Lung microvascular endothelial cell (primary cell): ENCODE data around the gene TMEM205. TPM values are rescaled to one million over a fixed set of nuclear protein-coding genes. Genes with fewer than 3 reads are reported as not detected.
"Not testable (repeated sequence)": the region's sequence is repeated elsewhere in the genome, so short reads cannot be mapped to it uniquely, and the experiment has no call there.

Source experiments
- DNase-seq, 2 donors: peaks; one replicate each; pipeline versions ENCODE4 v3.0.0 to v3.0.0-alpha.2; 2010; ENCODE audit warnings: low read depth in 2 of 2
- total RNA-seq: library from RNA; depleted of rRNA; stranded (reverse); fragments of >200 nt; gene quantifications from 2 replicates; pipeline ENCODE4 v1.2.1, GENCODE V29; 2014

TMEM205 gene
- total RNA-seq, 1 donor from 2014 or later: 105 TPM

DNA sequence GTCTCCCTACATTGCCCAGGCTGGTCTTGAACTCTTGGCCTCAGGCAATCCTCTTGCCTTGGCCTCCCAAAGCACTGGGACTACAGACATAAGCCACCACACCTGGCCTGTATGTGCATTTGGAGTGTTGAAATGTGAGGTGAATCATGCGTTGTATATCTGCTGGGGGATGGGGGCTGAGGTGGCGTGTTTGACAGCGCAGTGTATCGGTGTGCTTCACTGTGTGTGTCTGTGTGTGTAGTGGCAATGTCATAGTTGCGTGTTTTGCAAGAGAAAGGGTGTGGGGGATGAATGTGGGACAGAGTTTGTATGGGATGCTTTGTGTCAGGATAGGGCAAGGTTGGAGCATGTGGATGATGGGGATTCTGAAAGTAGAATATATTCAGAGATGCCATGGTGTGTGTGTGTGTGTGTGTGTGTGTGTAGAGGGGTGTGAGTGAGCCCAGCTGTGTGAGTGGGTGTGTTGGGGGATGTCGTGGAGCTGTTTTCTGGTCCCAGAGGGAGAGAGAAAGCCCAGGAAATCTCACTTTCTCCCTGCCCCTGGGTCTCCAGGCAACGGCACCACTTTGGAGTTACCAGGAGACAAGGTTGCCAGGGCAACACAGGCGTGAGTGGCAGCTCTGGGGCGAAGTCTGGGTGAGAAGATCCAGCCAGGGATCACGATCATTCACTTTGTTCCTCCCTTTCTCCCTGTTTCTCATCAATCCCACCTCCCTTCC lies 27.3 kb upstream of the TMEM205 start:
- no peak for DNase-seq

DNA sequence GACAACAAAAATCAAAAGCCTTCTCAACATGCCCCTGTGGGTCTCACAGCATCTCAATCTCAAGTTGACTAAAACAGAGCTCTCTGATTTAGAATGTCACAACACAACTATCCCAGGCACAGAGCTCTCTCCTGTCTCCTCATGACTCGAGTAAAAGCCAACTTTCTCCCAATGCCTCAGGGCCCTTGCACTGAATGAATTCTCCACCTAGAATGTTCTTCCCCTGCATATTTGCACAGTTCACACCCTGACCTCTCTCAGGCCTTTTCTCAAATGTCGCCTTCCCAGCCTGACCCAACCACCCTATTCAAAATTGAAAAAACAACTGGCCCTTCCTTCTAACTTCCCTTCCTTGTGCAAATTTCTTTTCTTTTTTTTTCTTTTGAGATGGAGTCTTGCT lies 24.7 kb upstream of the TMEM205 start:
- DNase-seq: no peak

DNA sequence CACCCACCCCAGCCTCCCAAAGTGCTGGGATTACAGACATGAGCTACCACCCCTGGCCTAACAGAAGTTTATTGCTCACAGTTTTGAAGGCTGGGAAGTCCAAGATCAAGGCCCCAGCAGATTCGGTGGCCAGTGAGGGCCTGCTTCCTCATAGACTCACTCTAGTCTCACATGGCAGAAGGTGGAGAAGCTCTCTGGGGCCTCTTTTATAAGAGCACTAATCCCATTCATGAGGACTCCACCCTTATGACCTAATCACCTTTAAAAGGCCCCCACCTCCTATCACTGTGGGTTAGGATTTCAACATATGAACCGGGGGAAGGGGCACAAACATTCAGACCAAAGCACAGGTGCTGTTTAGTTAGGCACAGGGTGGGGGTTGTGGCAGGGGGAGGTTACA lies 21.5 kb upstream of the TMEM205 start:
- DNase-seq: no peak

DNA sequence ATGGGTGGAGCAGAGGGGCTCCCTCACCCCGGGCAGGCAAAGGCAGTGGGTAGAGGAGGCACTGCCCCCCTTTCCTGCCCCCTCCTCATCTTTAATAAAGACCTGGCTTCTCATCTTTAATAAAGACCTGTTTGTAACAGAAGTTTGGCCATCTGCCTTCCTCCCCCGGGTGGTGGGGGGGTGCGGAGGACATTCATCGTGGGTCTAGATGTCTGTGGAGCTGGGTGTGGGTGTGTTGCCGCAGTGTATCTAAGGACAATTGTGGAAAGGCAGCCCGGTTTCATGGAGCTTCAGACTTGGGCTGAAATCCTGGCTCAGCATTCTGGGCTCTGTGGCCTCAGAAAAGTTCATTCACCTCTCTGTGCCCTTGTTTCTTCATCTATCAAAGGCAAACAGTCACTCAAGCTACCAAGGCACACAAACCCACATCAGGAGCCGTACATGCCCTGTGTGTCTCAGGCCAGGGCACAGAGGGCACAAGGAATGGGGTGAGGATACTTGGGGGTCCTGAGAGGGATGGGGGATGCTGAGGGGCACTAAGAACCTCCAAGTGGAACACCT lies 19.6 kb upstream of the TMEM205 start:
- DNase-seq: no peak

DNA sequence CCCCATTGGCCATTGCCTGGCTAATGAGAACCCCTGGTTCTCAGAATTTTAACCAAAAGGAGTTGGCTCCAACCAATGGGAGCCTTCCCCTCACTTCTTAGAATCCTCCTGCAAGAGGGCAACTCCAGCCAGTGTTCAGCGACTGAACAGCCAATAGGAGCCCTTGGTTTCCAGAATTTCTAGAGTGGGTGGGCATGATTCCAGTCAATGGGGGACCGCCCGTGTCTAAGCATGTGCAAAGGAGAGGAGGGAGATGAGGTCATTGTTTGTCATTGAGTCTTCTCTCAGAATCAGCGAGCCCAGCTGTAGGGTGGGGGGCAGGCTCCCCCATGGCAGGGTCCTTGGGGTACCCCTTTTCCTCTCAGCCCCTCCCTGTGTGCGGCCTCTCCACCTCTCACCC lies 18.9 kb upstream of the TMEM205 start:
- no peak for DNase-seq

DNA sequence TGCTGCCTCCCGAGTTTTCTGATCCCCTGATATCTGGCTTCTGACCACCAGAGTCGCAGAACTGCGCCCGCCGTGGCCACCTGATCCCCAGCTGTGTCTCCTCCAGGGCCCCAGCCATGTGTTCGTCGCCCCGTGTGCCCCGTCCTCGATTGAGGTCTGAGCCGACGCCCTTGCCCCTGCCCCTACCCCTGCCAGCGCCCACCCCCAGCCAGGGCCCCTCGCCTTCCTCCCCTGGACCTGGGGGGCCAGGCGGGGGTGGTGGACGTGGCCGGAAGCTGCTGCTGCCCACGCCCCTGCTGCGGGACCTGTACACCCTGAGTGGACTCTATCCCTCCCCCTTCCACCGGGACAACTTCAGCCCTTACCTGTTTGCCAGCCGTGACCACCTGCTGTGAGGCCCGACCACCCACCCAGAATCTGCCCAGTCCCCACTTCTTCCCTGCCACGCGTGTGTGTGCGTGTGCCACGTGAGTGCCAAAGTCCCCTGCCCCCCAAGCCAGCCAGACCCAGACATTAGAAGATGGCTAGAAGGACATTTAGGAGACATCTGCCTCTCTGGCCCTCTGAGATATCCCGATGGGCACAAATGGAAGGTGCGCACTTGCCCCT lies 18.3 kb upstream of the TMEM205 start:
- DNase-seq: no peak

DNA sequence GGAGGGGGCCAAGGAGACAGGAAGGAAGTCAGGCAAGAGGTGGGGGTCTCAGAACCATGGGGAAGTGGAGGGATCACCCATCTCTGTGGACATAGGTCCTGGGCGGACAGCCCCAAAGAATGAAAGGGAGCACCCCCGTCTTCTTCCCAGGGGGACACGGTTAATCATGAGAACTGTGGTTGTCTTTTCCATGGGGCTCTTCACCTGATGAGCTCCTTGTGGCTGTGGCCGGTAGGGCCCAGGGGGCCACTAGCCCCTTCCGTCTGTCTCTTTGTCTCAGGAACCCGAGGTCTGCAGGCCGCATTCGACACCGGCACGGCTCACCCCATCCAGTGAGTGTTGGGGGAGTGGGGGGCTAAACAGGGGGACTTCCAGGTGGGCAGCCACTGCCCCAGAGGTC lies 17.8 kb upstream of the TMEM205 start:
- DNase-seq: no peak

DNA sequence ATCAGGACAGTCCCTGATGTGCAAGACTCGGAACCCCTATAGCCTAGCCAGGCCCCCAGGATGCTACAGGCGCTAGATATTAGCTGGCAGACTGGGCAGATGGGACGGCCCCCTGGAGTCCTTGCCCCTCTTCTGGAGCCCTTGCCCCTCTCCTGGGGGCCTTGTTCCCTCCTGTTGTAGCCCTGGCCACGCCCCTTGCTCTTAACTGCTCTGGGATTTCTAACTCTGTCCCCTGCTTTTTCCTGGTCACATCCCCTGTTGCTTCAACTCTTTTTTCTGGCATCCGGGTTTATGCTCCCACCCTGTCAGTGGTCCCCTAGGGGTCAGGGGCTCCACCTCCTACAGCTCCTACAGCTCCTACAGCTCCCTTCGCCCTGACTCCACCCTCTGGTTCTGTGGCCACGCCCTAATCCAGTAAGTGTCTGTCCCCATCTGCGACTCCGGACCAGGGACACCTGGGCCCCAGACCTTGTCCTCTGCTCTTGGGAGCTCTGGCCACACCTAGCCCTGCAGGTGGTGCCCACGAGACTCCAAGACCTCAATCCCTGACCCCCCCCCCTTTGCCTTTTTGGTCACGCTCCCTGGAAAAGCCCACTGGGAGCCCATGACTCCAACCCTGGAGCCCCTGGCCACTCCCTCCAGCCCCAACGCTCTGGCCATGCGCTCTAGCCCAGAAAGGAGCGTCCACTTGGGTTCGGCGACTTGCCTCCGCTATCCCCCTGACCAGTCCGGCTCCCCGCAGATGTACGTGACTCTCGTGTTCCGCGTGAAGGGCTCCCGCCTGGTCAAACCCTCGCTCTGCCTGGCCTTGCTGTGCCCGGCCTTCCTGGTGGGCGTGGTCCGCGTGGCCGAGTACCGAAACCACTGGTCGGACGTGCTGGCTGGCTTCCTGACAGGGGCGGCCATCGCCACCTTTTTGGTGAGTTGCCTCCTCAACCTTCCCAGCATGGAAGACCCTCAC lies 16.0 kb upstream of the TMEM205 start:
- no peak for DNase-seq

DNA sequence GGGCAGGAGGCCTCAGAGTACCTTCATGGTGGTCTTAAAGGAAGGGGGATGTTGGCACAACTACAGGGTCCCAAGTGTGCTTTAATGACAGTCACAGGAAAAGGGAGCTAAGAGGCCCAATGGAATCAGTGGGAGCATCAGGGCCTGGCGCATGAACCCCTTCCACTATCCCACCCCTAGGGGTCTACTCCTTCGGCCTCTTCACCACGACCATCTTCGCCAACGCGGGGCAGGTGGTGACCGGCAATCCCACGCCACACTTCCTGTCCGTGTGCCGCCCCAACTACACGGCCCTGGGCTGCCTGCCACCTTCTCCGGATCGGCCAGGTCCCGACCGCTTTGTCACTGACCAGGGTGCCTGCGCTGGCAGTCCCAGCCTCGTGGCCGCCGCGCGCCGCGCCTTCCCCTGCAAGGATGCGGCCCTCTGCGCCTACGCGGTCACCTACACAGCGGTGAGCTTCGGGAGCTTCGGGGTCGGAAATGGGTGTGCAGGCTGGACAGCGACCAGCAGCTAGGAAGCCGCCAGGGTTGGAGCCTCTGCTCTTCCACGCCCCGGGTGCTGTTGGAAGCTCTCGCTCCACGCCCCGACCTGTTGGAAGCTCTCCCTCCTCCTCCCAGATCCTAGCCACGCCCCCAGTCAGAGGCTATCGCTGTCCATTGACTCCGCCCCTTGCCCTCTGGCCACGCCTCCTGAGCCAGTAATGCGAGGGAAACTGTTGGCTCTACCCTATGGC lies 15.1 kb upstream of the TMEM205 start:
- DNase-seq: peak in 1 of 2 donors; percentile 72

DNA sequence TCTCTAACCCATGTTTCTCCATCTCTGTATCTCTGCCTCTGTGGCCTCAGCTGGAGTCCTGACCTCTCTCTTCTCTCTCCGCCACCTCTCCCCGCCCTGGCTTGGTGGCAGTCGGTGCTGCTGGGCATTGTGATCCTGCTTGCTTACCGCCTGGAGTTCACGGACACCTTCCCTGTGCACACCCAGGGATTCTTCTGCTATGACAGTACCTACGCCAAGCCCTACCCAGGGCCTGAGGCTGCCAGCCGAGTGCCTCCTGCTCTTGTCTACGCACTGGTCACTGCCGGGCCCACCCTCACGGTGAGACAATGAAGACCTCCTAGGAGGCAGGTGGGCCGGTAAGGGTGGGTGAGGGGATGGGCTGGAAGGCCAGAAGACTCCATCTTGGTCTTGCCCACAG lies 13.4 kb upstream of the TMEM205 start:
- DNase-seq: no peak

DNA sequence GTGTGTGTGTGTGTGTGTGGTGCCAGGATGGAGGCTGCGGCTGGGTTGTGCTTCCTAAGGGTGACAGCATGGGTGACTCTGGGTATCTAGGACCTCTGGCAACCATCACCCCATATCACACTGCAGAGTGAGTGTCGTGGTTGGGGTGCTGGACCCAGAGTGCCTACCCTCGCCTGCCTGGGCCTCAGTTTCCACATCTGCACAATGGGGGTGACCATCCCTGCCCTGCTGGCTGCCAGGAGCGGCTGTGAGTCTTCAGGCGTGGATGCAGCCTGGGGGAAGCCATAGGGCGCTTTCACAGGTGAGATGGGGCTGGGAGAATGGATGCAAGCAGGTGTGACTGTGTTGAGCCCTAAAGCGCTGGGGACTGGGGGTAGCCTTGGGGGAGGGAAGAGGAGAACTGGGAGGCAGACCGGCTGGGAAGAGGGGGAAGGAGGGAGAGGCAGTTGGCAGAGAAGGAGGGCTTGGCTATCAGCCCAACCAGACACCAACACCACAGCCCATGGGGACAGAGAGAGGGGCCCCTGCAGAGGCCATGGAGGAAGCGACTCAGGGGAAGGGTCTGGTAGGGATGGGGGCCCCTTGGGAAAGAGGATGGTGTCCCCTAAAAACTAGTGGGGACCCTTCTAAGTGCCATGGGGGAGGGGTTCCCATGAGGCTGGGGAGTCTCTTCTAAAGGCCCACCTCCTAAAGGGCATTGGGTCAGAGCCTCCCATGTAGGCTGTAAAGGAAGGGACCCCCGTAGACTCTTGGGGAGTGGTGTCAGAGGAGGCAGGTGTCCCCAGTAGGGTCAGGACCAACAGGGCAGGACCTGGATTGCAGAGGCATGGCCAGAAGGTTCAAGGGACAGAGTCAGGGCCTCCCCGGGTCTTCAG lies 10.8 kb upstream of the TMEM205 start:
- DNase-seq: no peak

DNA sequence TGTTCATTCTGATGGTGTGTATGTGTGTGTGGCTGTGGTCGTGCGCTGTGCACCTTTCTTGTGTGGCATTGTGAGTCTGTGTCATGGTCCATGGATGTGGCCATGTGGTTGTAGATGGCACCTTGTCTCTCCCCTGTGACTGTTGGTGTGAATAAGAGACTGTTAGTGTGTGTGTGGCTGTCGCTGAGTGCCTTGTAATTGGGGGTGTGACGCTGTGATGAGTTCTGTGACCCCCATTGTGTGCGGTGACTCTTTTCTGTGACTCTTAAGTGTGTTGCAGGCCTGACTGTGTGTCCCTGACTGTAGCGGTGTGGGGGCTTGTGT lies 10.0 kb upstream of the TMEM205 start:
- no peak for DNase-seq

DNA sequence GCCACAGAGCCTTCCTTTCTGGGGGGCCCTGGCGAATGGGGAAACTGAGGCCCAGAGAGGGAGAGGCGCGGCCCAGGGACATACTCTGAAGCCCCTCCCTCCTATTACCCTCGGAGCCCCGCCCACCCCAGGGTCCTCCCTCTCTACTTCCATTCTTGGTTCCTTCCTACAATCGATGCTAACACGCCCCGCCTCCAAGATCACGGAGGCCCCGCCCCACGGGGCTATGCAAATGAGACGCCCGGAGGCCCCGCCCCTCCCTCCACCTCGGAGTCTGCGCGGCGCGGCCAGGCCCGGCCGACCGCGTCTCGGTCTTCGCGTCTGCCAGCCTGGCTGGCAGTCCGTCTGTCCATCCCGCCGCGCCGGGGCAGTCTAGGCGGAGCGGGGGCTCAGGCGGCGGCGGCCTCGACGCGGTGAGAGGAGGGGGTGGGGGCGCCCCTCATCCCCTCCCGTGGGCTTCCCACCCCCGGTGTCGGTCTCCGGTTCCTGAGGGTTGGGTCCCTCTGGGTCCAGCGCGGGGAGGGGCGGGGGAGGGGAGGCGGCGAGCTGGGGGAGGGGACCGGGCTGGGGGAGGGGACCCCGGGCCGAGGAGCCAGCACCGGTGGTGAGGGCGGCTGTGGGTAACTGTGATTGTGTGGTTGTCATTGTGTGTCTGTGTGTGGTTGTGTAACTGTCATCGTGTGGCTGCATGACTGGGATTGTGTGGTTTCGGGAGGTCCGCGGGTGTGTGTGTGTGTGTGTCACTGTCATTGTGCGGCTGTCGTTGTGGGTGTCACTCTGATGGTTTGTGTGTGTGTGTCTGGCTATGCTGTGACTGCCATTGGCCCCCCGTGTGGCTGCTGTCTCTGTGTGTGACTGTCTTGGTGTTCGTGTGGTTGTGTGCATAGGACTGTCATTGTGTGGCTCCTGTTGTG lies 9.3 kb upstream of the TMEM205 start, which contains the start of gene PLPPR2:
Gene PLPPR2, plus strand, starts transcription at position 273 of the 914 bp plus-strand sequence. CDS start 2,242 bp downstream, outside the sequence.
- peak; percentile 89 for DNase-seq

DNA sequence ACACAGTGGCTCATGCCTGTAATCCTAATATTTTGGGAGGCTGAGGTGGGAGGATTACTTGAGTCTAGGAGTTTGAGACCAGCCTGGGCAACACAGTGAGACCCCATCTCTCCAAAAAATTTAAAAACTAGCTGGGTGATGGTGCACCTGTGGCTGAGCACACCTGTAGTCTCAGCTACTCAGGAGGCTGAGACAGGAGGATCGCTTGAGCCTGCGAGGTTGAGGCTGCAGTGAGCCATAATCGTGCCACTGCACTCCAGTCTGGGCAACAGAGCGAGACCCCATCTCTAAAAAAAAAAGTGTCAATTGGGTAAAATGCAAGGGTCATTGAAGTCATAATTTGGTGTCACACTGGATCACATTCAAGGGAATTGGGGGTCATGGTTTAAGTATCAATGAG lies 8.0 kb upstream of the TMEM205 start:
- not testable (repeated sequence) for DNase-seq

DNA sequence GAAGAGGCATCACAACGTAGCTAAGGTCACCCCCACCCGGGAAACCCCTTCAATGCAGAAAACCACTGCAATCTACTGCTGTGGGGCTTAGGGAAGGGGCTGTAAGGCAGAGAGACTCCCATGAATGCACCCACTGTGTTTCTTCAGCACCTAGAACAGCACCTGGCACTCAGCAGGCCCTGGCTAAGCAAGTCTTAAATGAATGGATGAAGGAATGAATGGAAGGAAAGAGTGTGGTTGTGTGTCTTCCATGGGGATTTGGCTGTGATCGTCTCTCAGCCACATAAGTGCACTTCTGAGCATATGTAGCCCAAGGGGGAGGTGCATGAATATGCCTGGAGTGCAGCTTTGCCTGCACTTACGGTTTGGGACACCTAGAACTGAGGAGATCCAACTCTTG lies 3.1 kb upstream of the TMEM205 start:
- no peak for DNase-seq

DNA sequence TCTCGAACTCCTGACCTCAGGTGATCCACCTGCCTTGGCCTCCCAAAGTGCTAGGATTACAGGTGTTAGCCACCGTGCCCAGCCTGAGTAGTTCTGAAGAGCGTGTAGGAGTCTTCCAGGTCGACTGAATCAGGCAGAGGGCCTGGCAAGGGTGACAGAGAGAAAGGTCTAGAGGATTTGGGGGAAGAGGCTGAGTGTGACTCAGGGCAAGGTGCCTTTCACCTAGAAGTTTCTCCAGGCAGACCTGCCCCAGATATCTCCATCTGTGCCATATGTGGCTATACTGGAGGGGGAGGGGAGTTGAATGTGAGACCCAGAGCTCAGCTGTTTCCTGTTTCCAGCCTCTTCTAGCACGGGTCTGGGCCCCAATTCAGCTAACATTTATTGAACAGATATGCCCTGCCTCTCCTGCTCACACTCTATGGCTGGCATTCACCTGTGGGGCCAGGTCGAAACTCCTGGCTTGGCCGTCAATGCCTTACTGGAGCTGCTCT lies 1.5 kb upstream of the TMEM205 start:
- no peak for DNase-seq

DNA sequence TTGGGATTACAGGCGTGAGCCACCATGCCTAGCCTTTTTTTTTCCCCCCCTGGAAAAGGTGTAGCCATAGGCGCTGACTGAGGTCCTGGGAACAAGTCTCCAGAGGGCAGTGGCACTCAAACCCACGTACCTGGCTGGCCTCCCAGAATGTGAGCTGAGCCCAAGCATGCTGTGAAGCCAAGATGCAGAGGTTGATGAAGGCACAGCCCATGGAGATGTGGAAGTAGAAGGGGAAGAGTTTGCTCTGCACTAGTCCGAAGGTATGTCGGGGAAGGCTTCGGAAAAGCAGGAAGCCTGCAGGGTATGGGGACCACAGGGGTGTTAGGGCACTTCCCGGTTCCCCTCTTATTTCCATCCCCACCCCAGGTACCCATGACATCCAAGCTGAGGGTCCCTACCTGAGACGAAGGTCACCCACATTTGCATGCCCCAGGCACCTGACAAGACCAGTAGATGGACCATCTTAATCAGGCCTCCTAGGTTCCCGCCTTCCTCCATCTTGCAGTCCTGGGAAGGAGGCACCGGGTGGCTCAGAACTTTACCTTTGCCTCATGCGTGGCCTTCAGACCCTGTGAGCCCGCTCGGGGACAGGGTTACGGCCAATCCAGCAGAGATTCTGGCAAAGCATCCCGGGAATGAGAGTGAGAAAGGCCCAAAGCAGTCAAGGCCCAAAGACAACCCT lies 805 bp downstream of the TMEM205 start:
- no peak for DNase-seq

DNA sequence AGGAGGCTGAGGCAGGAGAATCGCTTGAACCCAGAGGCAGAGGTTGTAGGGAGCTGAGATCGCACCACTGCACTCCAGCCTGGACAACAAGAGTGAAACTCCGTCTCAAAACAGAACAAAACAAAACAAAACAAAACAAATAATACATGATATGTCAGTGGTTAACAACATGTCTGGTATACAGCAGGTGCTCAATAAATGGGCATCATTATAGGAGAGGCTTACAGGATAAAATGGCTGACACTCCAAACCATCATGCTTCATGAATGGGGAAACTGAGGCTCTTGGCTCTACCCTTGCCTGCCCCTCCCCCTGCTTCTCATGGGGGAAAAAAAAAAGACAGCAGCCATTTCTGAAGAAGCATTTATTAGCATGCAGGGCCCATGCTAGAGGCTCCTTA lies 3.6 kb downstream of the TMEM205 start:
- no peak for DNase-seq

DNA sequence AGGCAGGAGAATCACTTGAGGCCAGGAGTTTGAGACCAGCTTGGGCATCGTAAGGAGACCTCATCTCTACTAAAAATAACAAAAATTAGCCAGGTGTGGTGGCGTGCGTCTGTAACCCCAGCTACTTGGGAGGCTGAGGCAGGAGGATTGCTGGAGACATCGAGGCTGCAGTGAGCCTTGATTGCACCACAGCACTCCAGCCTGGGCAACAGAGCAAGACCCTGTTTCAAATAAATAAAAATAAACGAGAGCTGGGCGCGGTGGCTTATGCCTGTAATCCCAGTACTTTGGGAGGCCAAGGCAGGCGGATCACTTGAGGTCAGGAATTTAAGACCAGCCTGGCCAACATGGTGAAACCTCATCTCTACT lies 6.0 kb downstream of the TMEM205 start:
- DNase-seq: not testable (repeated sequence)
